ENCODE results near the gene DHH.
"Not testable (repeated sequence)": the region's sequence is repeated elsewhere in the genome, so short reads cannot be mapped to it uniquely, and the experiment has no call there.

Gene DHH

GRCh38 chr12:49068879-49069506, 25.6 kb downstream of the DHH start:
- no peak for DNase-seq

- DNase-seq, result no peak
These were observed 28.5 kb downstream of the DHH start for GRCh38 chr12:49066120-49066519.

DNA sequence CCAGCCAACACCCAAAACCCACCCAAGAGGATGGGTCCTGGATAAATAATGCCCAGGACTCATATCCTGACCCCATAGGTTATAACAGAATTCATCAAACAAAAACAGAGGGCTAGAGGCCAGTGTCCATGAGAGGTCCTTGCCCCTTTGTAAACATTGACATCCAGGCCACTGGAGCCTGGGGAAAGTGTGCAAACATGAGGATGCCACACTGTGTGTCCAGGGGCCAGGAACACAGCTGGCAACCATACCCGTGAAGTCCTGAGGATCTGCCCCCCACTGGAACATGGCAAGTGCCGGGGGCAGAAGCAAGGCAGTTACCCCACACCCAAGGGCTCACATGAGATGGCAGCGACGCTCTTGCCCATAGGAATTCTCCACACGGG, 29.8 kb downstream of the DHH start:
- DNase-seq, result no peak

DNA sequence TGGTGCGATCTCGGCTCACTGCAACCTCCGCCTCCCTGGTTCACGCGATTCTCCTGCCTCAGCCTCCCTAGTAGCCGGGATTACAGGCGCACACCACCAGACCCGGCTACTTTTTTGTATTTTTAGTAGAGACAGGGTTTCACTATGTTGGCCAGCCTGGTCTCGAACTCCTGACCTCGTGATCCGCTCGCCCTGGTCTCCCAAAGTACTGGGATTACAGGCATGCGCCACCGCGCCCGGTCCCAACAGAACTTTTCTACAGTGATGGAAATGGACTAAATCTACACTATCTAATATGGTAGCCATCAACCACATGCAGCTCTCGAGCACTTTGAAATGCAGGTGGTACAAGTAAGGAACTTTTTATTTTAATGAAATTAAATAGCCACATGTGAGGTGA, 32.7 kb downstream of the DHH start:
- not testable (repeated sequence) for DNase-seq

- no peak for DNase-seq
These were observed 33.4 kb downstream of the DHH start for GRCh38 chr12:49061157-49061650.

- DNase-seq, result peak; percentile 92
These were observed 34.1 kb downstream of the DHH start, which contains the start of gene KMT2D for GRCh38 chr12:49060237-49061156. KMT2D (minus strand) TSS chr12:49060794; CDS start chr12:49055324, 5,470 bp downstream.

DNA sequence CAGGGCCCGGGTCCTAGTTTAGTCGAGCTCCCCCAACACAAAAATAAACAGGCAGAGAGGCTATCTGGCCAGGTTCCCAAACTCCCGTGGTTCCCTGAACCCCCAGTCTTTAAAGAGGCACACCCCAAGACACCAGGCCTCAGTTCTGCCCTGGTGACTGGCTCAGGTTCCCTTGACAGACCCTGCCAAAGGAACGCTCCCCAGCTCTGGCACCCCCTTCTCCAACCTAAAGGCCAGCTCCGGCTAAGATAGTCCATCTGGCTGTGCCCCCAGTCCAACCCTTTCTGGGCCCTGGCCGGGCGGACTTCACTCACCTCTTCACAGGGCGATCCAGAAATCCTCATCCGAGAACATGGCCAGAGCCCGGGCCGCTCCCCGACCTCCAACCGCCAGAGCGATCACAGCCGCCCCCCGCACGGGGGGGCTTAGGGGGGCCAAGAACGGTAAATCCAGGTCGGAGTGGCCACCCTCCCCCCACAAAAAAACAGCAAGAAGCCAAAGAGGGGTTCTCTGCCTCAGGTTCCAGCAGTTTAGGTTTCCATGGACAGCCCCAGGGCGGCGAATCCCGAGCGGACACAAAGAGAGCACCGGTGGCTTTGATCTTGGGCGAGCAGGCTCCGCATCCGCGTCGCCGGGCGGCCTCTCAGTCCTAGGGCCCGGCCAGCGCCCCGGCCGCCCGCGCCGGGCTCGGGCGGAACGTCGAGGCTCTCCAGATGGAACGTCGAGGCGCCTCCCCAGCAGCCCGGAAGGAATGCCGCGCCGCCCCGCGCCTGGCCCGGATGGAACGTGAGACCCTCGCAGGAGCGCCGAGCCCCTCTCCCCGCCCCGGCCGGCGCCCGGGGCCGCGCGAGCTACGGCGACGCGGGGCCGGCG, 35.1 kb downstream of the DHH start:
- DNase-seq, result peak; percentile 33

GRCh38 chr12:49059045-49059298, 35.6 kb downstream of the DHH start:
- DNase-seq, result peak; percentile 15

GRCh38 chr12:49058366-49059044, 36.1 kb downstream of the DHH start:
- no peak for DNase-seq

- peak; percentile 25 for DNase-seq
These were observed 36.7 kb downstream of the DHH start for GRCh38 chr12:49057888-49058287.

GRCh38 chr12:49055978-49056754, 38.4 kb downstream of the DHH start:
- peak; percentile 96 for DNase-seq

- no peak for DNase-seq
These were observed 39.5 kb downstream of the DHH start for GRCh38 chr12:49055092-49055491.

DNA sequence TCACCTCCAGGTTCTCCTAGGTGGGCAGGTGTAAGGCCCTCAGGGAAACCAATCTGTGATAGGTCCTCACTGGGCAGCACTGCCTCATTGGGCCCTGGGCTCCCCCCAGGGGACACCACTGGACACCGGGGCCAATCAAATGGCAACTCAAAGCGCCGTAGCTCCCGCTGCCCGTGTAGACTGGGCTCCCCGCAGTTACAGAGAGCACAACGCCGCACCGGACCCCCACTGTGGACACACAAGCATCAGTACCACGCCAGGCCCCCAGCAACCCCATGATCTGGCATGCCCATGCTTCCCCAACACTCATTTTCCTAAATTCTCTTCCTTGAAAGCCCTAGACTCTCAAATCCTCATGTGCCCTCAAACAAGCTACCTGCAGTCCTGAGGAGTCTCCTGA, 40.1 kb downstream of the DHH start:
- DNase-seq, result no peak

- no peak for DNase-seq
These were observed 40.5 kb downstream of the DHH start for GRCh38 chr12:49054096-49054495.

GRCh38 chr12:49052451-49053208, 42.0 kb downstream of the DHH start:
- DNase-seq, result no peak

GRCh38 chr12:49051777-49052438, 42.7 kb downstream of the DHH start:
- no peak for DNase-seq

DNA sequence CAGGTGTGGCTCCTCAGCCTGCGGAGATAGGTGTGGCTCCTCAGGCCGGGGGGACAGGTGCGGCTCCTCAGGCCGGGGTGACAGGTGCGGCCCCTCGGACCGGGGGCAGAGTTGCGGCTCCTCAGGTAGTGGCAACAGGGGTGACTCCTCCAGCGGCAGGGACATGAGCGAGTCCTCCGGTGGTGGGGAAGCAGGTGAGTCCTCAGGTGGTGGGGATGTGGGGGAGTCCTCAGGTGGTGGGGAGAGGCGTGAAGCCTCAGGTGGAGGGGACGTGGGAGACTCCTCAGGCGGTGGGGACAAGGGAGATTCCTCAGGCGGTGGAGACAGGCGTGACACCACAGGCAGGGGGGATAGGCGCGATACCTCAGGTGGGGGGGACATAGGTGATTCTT, 43.2 kb downstream of the DHH start:
- DNase-seq, result no peak

- DNase-seq, result no peak
These were observed 43.9 kb downstream of the DHH start for GRCh38 chr12:49050507-49051372.

DNA sequence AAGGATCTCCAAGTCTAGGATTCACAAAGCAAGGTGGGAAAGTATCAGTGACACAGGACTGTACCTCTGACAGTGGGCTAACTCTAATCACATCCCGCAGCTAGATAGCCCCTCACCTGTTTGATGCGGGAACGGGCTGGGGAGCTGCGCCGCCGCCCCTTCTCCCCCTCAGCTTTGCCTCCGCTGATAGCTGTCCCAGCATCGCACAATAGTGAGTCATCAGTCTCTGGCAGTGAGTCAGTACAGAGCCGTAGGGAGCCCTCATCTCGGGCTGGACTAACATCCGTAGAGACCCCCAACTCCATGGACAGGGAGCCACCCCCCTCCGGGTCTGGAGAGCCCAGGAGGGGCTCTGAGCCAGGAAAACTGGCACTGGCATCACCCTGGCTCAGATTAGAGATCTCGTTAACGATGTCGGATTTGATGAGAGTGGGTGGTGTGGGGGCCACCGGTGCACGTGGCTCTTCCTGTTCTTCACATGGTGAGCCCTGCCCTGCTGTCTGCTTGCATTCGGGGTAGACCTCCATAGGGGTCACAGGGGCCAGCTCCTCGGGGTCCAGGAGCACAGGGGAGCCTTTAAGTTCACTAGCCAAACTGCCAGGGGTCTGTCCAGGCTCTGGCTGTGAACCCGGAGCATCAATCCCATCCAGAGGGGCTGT, 44.9 kb downstream of the DHH start:
- no peak for DNase-seq

Measured in inflammatory macrophage treated with lipopolysaccharide for 4 hours (primary cell).